Calu3 (cell line): Measurements from ENCODE around the gene CLIC5. TPM values are rescaled to one million over a fixed set of nuclear protein-coding genes. Genes with fewer than 3 reads are reported as not detected.

Experiments used
- BruUV-seq: library from RNA; stranded (reverse); fragments of 400-500 nt; replicated peaks from 2 replicates; lab custom pipeline; 2021; lab: Mats Ljungman, UMichigan
- CTCF ChIA-PET: fragments of 300-600 bp; sonication (Branson Sonifier 250); formaldehyde crosslinking; loops from one replicate; lab custom pipeline; 2022; ENCODE audit warnings: antibody characterized with exemption; lab: Charles Lee
- DNase-seq: peaks from one replicate; pipeline ENCODE4 v3.0.0; 2022
- H3K27ac Mint-ChIP-seq: one replicate; pipeline ENCODE4 v1.8.0; 2022; ENCODE audit warnings: mixed read lengths; ENCODE audit not compliant: unreplicated experiment
- H3K27me3 Mint-ChIP-seq: one replicate; pipeline ENCODE4 v1.8.0; 2022; ENCODE audit warnings: mixed read lengths; ENCODE audit not compliant: unreplicated experiment
- H3K36me3 Mint-ChIP-seq: one replicate; pipeline ENCODE4 v1.8.0; 2022; ENCODE audit warnings: mild to moderate bottlenecking, moderate library complexity, mixed read lengths; ENCODE audit not compliant: insufficient read depth, unreplicated experiment
- H3K4me1 Mint-ChIP-seq: one replicate; pipeline ENCODE4 v1.8.0; 2022; ENCODE audit warnings: mild to moderate bottlenecking, low read depth, mixed read lengths; ENCODE audit not compliant: unreplicated experiment
- H3K4me3 Mint-ChIP-seq: one replicate; pipeline ENCODE4 v1.8.0; 2022; ENCODE audit warnings: mild to moderate bottlenecking, low read depth, moderate library complexity, mixed read lengths; ENCODE audit not compliant: unreplicated experiment
- H3K9me3 Mint-ChIP-seq: one replicate; pipeline ENCODE4 v1.8.0; 2022; ENCODE audit warnings: low read depth, mixed read lengths; ENCODE audit not compliant: unreplicated experiment
- intact Hi-C: fragments of 100-400 bp; cut with micrococcal nuclease; formaldehyde crosslinking; loops from one replicate; pipeline ENCODE4 v1.10.0; 2022; ENCODE audit not compliant: unreplicated experiment
- total RNA-seq: library from RNA; stranded (reverse); gene quantifications from 2 replicates; pipeline ENCODE4 v1.2.3, GENCODE V29; 2022
- TF ChIP-seq, protein P1 (sequence below): fragments of 200-600 bp; IDR thresholded peaks from one replicate; pipeline ENCODE4 v1.8.0; 2022; ENCODE audit warnings: antibody characterized with exemption; ENCODE audit not compliant: unreplicated experiment

CLIC5 gene
- total RNA-seq, 1 experiment from 2014 or later: 3.3 TPM

DNA sequence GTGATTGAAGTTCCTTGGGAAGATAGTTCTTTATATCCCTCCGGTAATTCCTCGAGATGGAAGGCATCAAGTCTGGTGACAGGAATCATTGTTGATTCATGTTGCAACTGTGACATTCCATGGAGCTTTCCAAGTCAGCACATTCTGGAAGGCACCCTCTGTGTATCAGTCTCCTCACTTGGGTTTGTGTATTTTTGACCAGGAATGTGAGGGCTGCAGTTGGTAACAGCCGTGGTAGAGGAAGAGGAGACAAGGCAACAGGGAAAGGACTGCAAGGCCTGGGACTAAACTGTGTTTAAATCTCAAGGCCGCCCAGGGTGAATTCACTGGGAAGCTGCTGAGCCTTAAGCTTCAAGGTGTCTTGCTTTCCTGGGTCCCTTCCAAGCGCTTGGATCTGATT, 99.0 kb downstream of the CLIC5 start:
- H3K36me3 Mint-ChIP-seq: no peaks in the 10 kb centered on the region
- H3K27ac Mint-ChIP-seq: no peak overlapping the region
- no TSS peak for BruUV-seq
- H3K27me3 Mint-ChIP-seq: peaks cover 14% of the 10 kb centered on the region
- intact Hi-C loops: no loop called here
- TF ChIP-seq, protein P1, sequence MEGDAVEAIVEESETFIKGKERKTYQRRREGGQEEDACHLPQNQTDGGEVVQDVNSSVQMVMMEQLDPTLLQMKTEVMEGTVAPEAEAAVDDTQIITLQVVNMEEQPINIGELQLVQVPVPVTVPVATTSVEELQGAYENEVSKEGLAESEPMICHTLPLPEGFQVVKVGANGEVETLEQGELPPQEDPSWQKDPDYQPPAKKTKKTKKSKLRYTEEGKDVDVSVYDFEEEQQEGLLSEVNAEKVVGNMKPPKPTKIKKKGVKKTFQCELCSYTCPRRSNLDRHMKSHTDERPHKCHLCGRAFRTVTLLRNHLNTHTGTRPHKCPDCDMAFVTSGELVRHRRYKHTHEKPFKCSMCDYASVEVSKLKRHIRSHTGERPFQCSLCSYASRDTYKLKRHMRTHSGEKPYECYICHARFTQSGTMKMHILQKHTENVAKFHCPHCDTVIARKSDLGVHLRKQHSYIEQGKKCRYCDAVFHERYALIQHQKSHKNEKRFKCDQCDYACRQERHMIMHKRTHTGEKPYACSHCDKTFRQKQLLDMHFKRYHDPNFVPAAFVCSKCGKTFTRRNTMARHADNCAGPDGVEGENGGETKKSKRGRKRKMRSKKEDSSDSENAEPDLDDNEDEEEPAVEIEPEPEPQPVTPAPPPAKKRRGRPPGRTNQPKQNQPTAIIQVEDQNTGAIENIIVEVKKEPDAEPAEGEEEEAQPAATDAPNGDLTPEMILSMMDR: no peak
- no peaks in the 10 kb centered on the region for H3K4me1 Mint-ChIP-seq
- no peaks in the 10 kb centered on the region for H3K9me3 Mint-ChIP-seq
- CTCF ChIA-PET: no interaction called here
- H3K4me3 Mint-ChIP-seq: no peak overlapping the region
- DNase-seq: no peak

DNA sequence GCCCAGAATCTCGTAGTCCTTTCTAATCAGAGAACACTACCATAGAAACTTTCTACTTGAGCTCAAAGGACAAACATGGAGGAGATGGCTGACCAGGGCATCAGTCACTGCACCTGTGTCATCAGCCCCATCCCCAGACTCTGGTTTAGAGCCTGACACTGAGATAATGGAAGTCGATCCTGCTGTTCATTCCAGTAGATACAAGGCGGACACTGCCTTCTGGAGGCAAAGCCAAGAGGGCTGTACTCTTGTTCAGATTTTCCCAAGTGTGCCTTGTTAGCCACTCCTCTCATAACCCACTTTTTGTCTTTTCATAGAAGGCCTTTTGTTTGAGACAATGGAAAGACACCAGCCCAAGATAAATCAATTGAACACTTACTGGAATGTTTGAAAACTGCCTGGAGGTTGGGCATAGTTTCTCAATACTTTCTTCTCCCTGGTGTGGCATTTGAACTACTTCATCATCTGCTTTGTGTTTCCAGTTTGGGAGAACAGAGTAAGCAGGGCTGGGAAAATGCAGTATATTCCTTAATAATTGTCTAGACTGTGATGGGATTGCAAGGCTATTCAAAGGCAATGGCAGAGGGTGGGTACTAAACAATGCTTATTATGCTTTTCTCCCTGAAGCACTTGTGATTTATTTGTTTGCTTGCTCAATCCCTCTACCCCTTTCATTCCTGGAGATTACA, 99.7 kb downstream of the CLIC5 start:
- DNase-seq: no peak
- Mint-ChIP-seq H3K9me3 (no peaks in the 10 kb centered on the region), H3K27ac (no peak overlapping the region), H3K27me3 (peaks cover 22% of the 10 kb centered on the region), H3K4me3 (no peak overlapping the region), H3K4me1 (no peaks in the 10 kb centered on the region), H3K36me3 (no peaks in the 10 kb centered on the region)
- intact Hi-C loops: no loop called here
- TF ChIP-seq, protein P1: no peak
- CTCF ChIA-PET: no interaction called here
- BruUV-seq: no TSS peak

DNA sequence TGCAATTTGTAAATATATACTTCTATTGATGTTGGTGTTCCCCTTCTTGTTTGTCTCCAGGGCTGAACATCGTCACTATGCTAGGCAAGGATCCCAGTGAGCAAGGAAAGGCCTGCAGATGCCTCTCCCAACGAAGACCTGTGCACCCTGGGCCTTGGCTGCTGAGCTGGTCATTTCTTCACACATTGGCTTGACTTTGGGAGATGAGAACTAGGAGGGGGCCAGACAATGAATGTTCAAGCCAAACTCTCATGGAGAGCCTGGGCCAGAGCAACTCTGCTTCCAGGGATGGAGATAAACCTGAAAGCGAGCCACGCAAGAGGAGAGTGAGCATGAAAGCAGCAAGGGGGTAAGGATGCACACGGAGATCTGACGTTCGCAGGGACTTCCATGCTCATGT, 104.0 kb downstream of the CLIC5 start:
- H3K27ac Mint-ChIP-seq: no peak overlapping the region
- H3K4me3 Mint-ChIP-seq: no peak overlapping the region
- H3K4me1 Mint-ChIP-seq: no peaks in the 10 kb centered on the region
- H3K27me3 Mint-ChIP-seq: peaks cover 43% of the 10 kb centered on the region
- H3K9me3 Mint-ChIP-seq: no peaks in the 10 kb centered on the region
- BruUV-seq: no TSS peak
- TF ChIP-seq, protein P1: no peak
- DNase-seq: no peak
- H3K36me3 Mint-ChIP-seq: no peaks in the 10 kb centered on the region
- CTCF ChIA-PET: no interaction called here
- intact Hi-C loops: no loop called here

DNA sequence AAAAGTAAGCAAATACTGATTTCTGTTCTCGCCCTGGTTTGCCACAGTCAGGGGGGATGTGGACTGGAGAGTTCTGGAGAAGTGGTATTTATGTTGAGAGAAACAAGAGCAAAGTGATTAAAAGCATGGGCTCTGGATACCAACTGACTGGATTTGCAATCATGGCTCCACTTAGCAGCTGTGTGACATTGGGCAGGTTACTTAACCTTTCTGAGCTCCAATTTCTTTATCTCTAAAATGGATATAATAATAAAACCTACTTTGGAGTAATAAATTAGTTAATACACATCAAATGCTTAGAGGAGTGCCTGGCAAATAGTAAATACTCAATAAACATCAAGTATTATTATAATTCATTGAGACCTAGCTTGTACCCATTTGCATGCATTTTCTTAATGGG, 111.7 kb downstream of the CLIC5 start:
- Mint-ChIP-seq H3K27me3 (peaks cover 14% of the 10 kb centered on the region), H3K27ac (no peak overlapping the region), H3K4me1 (no peaks in the 10 kb centered on the region), H3K36me3 (no peaks in the 10 kb centered on the region), H3K9me3 (no peaks in the 10 kb centered on the region), H3K4me3 (no peak overlapping the region)
- TF ChIP-seq, protein P1: no peak
- BruUV-seq: no TSS peak
- no peak for DNase-seq
- CTCF ChIA-PET: no interaction called here
- intact Hi-C loops: no loop called here
